HG02938 (cell line): ENCODE results near the gene STK32C.
A peak's percentile ranks its signal among the peaks of the same experiment; 100 is the strongest.

Source experiments
- ATAC-seq: cut with Tn5 transposase; IDR thresholded peaks from one replicate; pipeline ENCODE4 v1.9.1; 2021; ENCODE audit warnings: mild to moderate bottlenecking, moderate library complexity; ENCODE audit not compliant: unreplicated experiment

The STK32C gene

DNA sequence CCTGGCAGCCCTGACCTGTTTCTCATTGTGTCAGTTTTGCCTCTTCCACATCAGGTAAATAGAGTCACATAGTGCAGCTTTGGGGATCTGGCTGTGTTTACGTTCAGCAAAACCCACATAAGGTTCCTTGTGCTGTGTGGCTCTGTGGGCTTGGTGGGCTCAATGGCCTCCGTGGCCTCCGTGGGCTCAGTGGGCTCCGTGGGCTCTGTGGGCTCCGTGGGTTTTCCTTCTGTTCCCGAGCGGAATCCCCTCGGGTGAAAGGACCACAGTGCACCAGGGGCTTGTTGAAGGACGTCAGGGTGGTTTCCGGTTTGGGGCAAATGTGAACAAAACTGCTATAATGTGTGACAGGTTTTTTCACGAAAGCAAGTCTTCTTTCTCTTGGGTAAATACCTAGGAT is 133.5 kb downstream of the STK32C start:
- ATAC-seq = no peak

GRCh38 chr10:132173185-132173584 is 134.6 kb downstream of the STK32C start:
- ATAC-seq = no peak

DNA sequence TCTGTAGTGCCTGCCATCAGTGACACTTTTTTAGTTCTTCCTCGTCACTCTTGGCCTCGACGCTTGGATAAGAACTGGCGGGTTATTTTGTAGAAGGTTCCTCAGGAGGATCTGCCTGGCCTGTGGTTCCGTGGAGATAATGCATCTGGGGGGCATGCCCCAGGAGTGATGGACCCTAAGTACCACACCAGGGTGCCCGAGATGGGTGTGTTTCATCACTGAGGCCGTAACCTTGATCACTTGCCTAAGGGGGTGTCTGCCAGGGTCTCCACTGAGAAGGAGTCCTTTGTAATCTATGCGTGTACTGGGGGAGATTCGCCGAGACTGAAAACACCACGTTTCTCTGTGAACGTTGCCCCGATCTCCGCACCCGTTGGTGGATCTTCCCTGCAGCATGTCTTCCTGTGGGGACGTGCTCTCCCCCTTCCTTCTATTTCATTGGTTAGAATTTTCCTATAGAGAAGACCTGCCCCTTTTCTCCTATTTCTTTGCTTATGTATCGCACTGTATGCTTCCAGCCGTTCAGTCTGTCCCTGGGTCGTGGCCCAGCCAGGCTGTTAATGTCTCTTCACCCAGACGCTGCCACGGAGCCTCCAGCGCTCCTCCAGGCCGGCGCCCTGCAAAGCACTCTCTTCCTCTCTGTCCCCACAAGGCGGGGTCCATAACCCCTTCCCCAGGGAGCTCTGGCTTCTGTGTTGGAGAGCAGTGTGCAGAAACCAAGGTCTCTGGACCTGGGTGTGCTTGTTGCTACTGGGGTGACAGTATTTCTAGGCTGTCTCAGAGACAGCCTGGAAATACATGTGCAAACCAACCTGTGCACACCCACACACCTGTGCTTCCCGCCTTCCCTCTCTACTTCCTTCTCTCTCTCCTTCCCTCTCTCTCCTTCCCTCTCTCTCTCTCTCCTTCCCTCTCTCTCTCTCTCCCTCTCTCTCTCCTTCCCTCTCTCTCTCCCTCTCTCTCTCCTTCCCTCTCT is 135.4 kb downstream of the STK32C start:
- ATAC-seq = no peak

- ATAC-seq = no peak
Observed at GRCh38 chr10:132170561-132171361, 137.0 kb downstream of the STK32C start.

DNA sequence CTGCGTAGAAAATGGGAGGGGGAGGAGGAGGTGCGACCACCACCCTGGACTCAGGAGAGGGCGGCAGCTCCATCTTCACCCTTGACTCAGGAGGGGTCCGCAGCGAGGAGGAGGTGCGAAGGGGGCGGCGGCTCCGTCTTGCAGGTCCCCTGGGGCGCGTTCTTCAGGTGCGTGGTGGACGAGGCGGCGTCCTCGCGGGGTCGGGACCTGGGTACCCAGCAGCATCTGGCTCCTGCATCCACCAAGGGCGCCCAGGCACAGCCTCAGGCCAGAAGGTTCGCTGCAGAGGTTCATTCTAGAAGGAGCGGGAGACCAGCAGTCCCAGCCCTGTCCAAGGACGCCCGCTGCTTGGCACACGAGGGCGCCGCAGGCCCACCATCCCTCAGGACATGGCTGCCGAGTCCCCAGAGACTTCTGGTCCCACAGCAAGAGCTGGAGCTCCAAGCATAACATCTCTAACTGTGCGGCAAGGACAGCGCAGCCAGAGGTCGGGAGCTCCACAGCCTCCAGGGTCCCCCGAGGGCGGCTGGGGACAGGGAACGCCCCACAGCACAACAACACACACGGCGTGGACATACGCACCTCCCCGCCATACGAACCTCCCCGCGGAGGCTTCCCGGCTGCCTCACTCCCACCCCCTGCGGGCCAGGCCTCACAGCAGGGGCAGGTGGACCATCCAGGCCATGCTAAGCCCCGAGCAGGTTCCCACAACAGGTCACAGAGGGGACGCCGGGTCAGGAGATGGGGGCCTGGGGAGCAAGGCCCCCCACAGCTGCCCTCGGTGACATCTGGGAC is 137.8 kb downstream of the STK32C start:
- no peak for ATAC-seq

DNA sequence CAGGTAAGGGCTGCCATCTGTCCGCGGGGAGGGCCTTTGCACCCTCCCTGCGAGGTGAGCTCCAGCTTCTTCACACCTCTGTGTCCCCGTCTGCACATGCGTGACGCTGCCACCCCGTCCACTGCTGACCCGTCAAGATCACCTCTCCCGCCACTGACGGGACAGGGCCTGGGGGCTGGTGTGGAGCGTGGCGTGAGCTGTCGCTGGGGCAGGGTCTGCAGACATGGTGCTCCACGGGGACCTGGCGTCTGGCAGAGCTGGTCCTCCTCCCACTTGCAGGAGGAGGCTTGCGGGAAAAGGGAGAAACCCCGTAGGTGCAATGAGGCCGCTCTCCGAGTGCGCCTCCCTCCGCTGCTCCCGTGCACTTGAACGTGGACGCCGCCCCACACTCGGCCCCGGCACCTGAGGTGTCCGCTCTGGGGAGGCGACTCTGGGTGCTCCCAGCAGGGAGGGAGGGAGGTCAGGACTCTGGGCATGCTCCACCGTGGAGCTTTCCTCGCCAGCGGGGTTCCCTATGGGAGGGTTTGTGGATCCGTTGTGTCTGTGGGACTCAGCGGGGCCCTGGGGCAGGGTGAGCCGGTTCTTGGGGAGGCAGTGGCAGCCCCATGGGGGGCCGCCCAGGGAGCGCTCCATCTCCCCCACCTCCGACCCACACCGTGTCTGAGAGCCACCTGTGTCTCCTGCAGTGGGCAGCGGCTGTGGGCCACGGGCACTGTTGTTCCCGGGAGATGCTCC is 138.6 kb downstream of the STK32C start:
- no peak for ATAC-seq

- no peak for ATAC-seq
Observed at GRCh38 chr10:132168571-132169030, 139.1 kb downstream of the STK32C start.

- no peak for ATAC-seq
Observed at GRCh38 chr10:132167976-132168375, 139.8 kb downstream of the STK32C start.

DNA sequence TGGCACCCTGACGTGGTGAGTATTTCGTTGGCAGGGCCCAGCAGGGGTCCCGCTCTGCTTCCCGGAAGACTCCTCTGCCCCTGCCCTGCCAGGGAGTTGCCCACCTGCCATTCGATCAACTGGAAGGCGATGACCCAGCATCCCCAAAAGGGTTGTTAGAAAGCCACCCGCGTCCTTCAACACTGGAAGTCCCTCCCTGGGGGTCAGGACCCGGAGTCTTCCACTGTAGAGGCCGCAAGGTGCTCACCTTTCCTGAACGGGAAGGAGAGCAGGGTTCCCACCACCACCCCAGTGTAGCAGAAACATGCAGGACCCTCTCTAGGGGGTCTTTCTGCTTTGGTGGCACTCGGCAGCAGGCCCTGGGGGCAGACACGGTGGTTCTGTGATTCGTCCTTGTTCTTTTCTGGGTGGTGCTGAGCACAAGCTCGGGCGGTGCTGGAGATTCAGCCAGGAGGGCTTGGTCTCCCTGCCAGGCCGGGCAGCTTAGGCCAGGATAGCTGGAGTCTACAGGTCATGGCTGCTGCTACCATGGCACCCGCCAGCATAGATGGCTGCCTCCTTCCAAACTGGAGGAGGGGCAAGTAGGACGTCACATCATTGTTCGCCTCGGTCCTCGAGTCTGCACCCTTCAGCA is 140.6 kb downstream of the STK32C start:
- no peak for ATAC-seq

DNA sequence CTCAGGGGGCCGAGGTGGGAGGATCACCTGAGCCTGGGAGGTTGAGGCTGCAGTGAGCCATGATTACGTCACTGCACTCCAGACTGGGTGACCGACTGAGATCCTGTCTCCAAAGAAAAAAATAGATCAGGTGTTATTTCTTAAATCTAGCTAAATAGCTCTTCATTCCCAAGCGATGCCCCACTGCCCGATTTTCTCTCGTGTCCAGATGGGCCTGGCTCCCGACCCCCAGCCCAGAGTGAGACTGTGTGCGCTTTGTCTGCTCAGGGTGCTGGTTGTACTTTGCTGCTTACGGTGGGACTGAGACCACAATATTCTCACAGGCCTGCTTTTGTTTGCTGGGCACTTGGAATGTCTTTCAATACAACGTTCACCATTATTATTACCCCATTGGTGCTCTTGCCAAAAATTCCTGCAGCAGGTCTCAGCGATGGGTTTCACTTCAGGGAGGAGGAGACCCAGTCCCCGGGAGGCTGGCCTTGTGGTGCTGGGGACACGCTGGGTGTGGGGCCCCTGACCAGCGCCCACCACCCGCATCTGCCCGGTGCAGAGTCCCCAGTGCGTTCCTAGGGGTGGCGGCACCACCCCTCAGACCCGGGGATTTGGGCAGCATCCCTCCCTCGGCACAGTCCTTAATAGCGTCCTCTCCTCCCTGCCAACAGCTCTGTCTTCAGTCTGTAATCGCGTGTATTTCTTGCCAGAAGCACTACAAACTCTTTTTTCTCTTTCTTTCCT is 141.4 kb downstream of the STK32C start:
- ATAC-seq = no peak

- ATAC-seq = no peak
Observed at GRCh38 chr10:132165416-132165980, 142.3 kb downstream of the STK32C start.

DNA sequence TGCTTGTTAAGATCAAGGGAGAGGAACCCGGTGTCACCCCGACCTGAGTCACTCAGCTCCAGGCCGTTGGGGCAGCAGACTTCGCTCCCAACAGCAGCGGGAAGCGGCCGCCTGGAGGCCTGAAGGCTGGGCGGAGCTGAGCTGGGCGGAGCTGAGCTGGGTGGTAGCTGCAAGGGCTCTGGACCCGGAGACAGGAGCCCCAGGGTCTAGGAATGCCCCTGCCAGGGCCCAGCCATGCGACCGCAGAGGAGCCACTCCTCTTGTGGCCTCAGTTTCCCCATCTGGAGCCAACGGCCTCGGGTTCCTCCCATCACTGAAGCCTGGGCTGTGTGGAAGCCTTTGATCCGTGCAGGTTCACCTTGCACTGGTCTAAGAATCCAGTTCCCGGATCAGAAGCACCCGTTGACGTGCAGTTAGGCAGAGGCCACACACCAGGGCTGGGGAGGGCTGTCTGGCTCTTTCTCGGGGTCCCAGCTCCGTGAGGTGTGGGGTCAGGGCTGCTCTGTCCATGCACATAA is 142.9 kb downstream of the STK32C start:
- no peak for ATAC-seq

DNA sequence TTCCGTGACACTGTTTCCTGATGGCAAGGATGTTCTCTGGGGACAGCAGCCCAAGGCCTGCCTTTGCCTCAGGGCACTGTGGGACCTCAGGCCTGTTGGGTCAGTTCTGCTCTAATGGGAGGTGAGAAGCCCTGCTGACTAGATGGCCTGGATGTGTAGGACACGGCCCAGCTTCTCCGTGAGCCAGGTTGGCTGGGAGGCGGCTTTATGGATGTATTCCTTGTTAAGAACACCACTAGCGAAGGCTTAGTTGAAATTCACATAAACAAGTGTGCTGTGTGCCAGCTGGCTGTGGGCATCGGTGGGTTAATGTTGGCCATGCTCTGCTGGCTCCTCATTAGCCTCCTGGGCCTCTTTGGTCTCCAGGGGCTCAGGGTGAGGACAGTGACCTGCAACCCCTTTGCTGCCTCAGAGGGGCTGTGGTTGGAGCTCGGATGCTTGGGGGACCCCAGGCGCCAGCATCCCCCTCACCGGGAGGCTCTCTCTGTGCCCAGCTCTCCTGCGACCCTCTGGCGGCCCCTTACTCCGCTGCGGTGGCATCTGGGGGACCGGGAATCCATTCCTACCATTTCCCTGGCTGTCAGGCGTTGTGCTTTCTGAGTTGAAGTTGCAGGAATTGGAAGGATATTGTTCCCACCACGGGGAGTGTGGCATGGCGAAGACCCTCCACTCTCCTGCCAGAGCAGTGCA is 143.8 kb downstream of the STK32C start:
- no peak for ATAC-seq

DNA sequence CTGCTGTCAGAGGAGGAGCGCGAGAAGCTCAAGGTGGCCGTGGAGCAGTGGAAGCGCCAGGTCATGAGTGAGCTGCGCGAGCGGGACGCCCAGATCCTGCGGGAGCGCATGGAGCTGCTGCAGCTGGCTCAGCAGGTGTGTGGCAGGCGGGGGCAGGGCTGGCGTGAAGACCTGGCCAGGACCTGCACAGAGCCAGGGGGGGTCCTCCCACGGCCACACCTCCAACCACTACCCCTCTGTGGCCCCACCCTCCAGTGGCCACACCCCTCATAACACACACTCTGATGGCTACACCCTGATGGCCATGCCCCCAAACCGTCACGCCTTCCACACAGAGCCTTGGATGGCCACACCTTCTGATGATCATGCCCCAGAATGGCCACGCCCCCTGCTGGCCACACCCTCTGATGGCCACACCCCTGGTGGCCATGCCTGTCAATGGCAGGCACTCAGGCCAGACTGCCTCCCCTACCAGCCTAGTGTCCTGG is 144.4 kb downstream of the STK32C start:
- no peak for ATAC-seq

DNA sequence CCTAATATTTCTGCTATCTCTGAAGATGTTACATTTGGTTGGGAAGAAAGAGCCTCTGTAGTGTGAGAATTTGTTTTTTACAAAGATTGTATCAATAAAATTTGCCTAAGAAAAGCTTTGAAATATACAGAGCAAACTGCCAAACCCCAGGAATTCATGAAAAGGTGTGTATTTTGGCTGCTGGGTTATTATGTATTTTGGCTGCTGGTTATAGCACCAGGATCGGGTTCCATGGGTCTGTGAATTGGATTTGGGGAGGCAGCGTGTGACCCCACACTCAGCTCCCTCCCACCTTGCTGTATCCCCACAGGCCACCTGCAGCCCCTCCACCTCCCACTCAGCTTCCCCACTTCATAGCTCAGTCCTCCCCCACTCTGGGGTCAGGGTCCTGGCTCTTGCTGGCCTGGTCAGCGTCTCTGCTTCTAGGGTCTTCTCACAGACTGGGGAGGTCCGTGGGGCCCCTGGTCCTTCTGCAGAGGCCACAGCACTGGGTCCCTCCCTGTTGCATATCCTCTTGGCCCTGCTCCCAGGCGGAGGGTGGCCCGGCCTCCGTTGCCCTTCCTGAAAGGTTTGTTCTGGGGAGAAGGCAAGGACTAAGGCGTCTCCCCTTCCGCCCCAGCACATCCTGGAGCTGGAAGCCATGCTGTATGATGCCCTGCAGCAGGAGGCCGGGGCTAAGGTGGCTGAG is 145.0 kb downstream of the STK32C start:
- no peak for ATAC-seq

GRCh38 chr10:132162021-132162531 is 145.7 kb downstream of the STK32C start:
- ATAC-seq = peak; percentile 44
